Psoas muscle (tissue), 8 donors: ENCODE results near the gene ANGEL2. TPM values are rescaled to one million over a fixed set of nuclear protein-coding genes. Genes with fewer than 3 reads are reported as not detected.

Source experiments
- ATAC-seq, 4 donors: fragments of 200-7000 bp; cut with Tn5 transposase; one replicate each; pipeline ENCODE4 v1.9.1; 2020; ENCODE audit warnings: moderate library complexity in 3 of 4, mild to moderate bottlenecking in 2 of 4
- DNase-seq, 2 donors: peaks; one replicate each; pipeline ENCODE4 v3.0.0-alpha.2; 2020
- H3K27ac ChIP-seq: fragments of 200-600 bp; one replicate; pipeline ENCODE4 v1.8.0; 2022
- H3K27me3 ChIP-seq, 3 donors: fragments of 200-600 bp in 1 of 3; one replicate each; pipeline versions ENCODE4 v1.6.1 to v1.8.0; 2013 to 2022; ENCODE audit warnings: low read length in 2 of 3, mild to moderate bottlenecking in 2 of 3, moderate library complexity in 1 of 3; ENCODE audit not compliant: insufficient read depth in 3 of 3
- H3K36me3 ChIP-seq, 2 donors: fragments of 200-600 bp in 1 of 2; one replicate each; pipeline versions ENCODE4 v1.6.1 to v1.8.0; 2013 to 2022; ENCODE audit warnings: low read depth in 1 of 2, mild to moderate bottlenecking in 1 of 2, moderate library complexity in 1 of 2; ENCODE audit not compliant: insufficient read depth in 1 of 2
- H3K4me1 ChIP-seq: fragments of 200-600 bp; one replicate; pipeline ENCODE4 v1.8.0; 2022
- H3K4me3 ChIP-seq: fragments of 200-600 bp; one replicate; pipeline ENCODE4 v1.8.0; 2022; ENCODE audit warnings: mild to moderate bottlenecking
- H3K9me3 ChIP-seq: fragments of 200-600 bp; one replicate; pipeline ENCODE4 v1.8.0; 2022
- WGBS, 3 donors: extraction: QIAGEN DNeasy Blood & Tissue Kit; methylation state at CpG; one replicate each; pipeline versions ENCODE4 v1.1.6 to v1.1.7; 2013; 5-methylcytosine and 5-hydroxymethylcytosine counted together
- intact Hi-C, 2 donors: fragments of 100-400 bp; cut with DNase I; formaldehyde crosslinking; loops; one replicate each; pipeline versions ENCODE4 v1.11.0 to v1.14.2; 2022
- polyA plus RNA-seq, 3 donors: library from polyadenylated mRNA; stranded (reverse); fragments of 200-250 nt; gene quantifications; one replicate each; pipeline ENCODE4 v1.2.3, GENCODE V29; 2013
- total RNA-seq, 4 donors: library from RNA; stranded (reverse); fragmentation: NEBNext Ultra II Directional in 2 of 4; extraction: Animal tissue kit (Norgen Biotek cat#: 25700) in 2 of 4; gene quantifications; one replicate each; pipeline versions ENCODE4 v1.2.1 to v1.2.4, GENCODE V29; 2021 to 2023
- TF ChIP-seq, protein P1 (sequence below): fragments of 200-600 bp; IDR thresholded peaks from one replicate; pipeline ENCODE4 v1.8.0; 2022; ENCODE audit warnings: antibody characterized with exemption
- donor health status: healthy with polysubstance abuse.
- donor health status: DM: no; HTN: no; CAD: no; lungs with moderate emphysema.
- donor health status: Bipolar disorder and iron deficiency.
- donor health status: healthy.
- donor health status: DM: yes; HTN: yes; CAD: no.
- donor health status: DM: no; HTN: no; CAD: no.
- donor health status: DM: no; HTN: no; CAD: no.
- donor health status: DM: yes; HTN: yes; CAD: no.

The ANGEL2 gene
- total and polyA plus RNA-seq, 7 donors = 7.3 to 24.9 (median 18.2) TPM

DNA sequence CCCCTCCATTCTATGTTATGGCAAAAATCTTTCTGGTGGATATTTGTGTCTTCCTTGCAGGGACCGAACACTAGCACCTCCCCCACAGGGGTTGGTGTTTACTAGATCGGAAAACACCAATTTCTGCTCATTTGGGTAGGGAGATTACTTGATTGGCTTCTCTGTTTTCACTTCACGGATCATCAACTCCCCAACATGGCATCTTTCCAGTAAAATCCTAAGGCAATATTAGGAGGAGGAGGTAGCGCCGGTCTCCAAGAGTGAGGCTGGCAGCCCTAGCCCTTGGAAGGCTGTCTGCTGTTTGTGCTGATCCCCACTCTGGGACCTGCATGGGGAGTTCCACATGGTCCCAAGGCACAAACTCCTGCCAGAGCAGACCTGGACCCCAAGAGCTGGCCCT is 53.2 kb downstream of the ANGEL2 start:
- intact Hi-C loops = no loop called here
- no peaks in the 10 kb centered on the region for H3K9me3 ChIP-seq
- DNase-seq (no peak), ATAC-seq (no peak)
- no peak overlapping the region for H3K27ac ChIP-seq
- 88 to 94% (median 89%) methylated on average over 5 of the region's 5 CpGs for WGBS, 3 donors
- H3K27me3 ChIP-seq = peaks cover 0 to 1% (median 0%) of the 10 kb centered on the region in 3 donors
- no peak overlapping the region for H3K4me3 ChIP-seq
- H3K36me3 ChIP-seq = no peaks in the 10 kb centered on the region
- no peaks in the 10 kb centered on the region for H3K4me1 ChIP-seq
- TF ChIP-seq, protein P1, sequence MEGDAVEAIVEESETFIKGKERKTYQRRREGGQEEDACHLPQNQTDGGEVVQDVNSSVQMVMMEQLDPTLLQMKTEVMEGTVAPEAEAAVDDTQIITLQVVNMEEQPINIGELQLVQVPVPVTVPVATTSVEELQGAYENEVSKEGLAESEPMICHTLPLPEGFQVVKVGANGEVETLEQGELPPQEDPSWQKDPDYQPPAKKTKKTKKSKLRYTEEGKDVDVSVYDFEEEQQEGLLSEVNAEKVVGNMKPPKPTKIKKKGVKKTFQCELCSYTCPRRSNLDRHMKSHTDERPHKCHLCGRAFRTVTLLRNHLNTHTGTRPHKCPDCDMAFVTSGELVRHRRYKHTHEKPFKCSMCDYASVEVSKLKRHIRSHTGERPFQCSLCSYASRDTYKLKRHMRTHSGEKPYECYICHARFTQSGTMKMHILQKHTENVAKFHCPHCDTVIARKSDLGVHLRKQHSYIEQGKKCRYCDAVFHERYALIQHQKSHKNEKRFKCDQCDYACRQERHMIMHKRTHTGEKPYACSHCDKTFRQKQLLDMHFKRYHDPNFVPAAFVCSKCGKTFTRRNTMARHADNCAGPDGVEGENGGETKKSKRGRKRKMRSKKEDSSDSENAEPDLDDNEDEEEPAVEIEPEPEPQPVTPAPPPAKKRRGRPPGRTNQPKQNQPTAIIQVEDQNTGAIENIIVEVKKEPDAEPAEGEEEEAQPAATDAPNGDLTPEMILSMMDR = no peak

DNA sequence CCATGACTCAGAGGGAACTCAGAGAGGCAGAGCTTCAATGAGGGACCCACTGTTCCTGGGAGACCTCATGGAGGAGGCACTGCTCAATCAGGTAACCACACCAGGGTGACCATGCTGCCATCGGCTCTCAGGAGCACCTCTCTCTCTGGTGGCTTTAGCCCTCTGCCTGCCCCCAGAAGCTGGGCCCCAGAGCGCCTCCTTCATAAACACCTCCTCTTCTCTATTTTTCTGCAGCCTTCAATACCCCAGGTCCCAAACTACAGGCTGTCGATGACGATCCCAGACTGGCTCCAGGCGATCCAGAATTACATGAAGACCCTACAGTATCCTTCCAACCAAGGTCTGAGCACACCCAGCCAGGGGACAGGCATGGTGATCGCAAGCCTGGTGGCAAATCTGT is 54.7 kb downstream of the ANGEL2 start:
- peaks cover 0 to 1% (median 0%) of the 10 kb centered on the region in 3 donors for H3K27me3 ChIP-seq
- H3K36me3 ChIP-seq = no peaks in the 10 kb centered on the region
- H3K4me1 ChIP-seq = no peaks in the 10 kb centered on the region
- 97 to 100% (median 99%) methylated on average over 6 of the region's 6 CpGs for WGBS, 3 donors
- no peak overlapping the region for H3K4me3 ChIP-seq
- ATAC-seq (no peak), DNase-seq (no peak)
- H3K9me3 ChIP-seq = no peaks in the 10 kb centered on the region
- TF ChIP-seq, protein P1 = no peak
- intact Hi-C loops = no loop called here
- H3K27ac ChIP-seq = no peak overlapping the region

GRCh38 chr1:212959266-212960220 is 56.1 kb downstream of the ANGEL2 start:
- no peak for DNase-seq
- WGBS, 3 donors = 82 to 94% (median 91%) methylated on average over 16 to 18 of the region's 18 CpGs
- Histone ChIP-seq H3K27ac (no peak overlapping the region), H3K4me3 (no peak overlapping the region), H3K27me3 (peaks cover 0 to 1% (median 0%) of the 10 kb centered on the region in 3 donors), H3K36me3 (no peaks in the 10 kb centered on the region), H3K9me3 (no peaks in the 10 kb centered on the region), H3K4me1 (no peaks in the 10 kb centered on the region)
- ATAC-seq = no peak
- intact Hi-C loops = no loop called here
- TF ChIP-seq, protein P1 = no peak

DNA sequence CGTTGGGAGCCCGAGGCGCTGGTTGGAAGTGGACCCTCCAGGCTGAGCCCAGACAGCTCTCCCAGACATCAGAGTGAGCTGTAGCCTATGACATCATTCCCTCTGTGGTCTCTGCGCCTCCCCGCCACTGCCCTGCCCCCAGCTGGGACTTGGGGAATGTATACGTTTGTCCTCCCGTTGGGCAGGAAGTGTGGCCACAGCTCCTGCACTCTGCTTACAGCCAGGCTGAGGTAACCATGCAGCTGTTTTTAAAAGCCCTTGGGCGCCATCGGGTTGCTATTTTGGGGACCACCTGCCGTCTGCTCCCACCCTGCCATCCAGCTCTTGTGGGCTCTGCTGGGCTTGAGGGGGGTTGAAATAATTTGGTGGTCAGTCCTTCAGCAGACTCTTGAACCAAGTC is 57.5 kb downstream of the ANGEL2 start:
- Histone ChIP-seq H3K4me3 (no peak overlapping the region), H3K36me3 (no peaks in the 10 kb centered on the region), H3K4me1 (no peaks in the 10 kb centered on the region), H3K9me3 (no peaks in the 10 kb centered on the region), H3K27me3 (peaks cover 0 to 6% (median 1%) of the 10 kb centered on the region in 3 donors), H3K27ac (no peak overlapping the region)
- TF ChIP-seq, protein P1 = no peak
- ATAC-seq (no peak), DNase-seq (no peak)
- intact Hi-C loops = no loop called here
- whole genome bisulfite sequencing, 3 donors = 62 to 68% (median 63%) methylated on average over 9 to 10 of the region's 10 CpGs
